Eye (tissue), 1 donor: ENCODE results near the gene RERG.
"Not testable (repeated sequence)": the region's sequence is repeated elsewhere in the genome, so short reads cannot be mapped to it uniquely, and the experiment has no call there.

Experiments used
- DNase-seq: peaks from one replicate; pipeline ENCODE4 v3.0.0-alpha.2; 2015

RERG gene, protein sequence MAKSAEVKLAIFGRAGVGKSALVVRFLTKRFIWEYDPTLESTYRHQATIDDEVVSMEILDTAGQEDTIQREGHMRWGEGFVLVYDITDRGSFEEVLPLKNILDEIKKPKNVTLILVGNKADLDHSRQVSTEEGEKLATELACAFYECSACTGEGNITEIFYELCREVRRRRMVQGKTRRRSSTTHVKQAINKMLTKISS

DNA sequence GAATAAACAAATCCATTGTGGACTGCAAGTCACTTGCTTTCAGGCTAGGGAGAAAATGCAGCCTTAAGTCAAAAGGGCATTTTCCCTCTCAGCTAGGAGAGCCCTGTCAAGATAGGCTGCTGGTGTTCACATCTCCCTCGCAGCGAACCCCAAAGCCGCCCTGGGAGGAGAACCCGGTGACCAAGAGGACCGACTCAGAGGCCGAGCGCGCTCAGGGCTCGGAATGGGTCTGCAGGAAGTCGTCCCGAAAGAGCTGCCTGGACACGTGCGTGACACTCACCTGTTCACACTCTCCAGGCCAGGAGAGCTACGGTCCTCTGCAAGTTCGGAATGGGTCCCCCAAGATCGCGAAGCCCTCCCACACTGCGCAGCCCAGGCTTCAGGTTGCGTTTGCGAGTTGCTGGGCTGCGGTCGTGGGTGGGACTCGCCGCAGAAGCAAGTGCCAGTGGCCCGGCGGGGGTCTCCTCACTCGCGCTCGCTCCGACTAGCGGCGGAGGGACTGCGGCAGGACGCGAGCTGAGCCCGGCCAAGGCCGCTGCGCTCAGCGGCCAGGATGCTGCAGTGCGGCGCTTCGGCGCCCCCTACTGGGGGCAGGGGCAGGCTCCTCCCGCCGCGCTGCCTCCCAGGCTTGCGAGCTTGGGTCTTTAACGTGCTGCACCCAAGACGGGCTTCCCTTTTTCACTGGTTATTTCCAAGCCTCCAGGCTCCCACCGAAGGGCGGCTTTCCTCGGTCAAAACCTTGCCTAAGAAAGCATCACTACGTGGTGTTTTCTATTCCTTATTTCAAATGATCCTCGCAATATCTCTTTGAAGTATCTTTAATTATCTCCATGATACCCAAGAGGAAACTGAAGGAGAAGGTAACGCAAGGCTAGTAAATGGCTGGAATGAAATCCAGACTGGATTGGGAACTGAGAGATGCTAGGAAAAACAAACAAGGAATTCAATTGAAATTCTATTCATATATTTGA is at the start of gene RERG:
RERG (minus strand) TSS at position 503 of the 971 bp plus-strand sequence. CDS start 3,928 bp downstream, outside the sequence.
- peak; percentile 94 for DNase-seq

DNA sequence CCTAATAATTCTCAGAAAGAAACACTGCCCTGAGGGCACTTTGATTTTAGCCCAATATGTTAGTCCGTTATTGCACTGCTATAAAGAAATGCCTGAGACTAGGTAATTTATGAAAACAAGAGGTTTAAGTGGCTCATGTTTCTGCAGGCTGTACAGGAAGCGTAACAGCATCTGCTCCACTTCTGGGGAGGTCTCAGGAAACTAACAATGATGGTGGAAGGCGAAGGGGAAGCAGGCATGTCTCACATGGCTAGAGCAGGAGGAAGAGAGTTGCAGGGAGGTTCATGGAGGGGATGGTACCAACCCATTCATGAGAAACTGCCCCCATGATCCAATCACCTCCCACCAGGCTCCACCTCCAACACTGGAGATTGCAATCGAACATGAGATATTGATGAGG is 49.4 kb upstream of the RERG start:
- no peak for DNase-seq

DNA sequence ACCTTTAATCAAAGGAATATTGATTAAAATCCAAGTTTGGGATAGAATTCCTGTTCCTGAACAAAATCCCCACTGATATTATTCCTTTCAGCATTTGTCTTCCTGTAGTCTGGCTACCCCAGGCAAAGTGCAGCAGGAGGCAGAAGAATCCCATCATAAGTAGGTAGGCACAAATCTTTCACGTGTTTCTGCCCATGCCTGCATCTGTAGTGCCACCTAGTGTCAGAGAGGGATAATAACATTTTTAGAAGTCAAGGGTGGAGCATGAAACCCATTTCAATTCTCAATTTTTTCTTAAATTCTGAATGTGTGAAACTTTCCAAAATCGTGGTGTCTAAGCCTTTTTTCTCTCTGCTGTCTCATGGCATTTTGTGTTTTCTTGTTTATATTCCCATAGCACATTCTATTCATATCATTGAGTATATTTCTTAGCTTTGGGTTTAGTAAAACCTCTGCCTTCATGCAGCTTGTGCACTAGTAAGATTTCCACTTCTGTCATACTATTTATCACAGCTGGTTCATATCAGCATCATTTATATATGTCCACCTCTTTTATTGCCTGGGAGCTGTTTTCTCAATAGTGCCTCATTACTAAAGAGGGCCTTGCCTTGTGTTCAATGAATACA is 47.8 kb upstream of the RERG start:
- peak; percentile 73 for DNase-seq

DNA sequence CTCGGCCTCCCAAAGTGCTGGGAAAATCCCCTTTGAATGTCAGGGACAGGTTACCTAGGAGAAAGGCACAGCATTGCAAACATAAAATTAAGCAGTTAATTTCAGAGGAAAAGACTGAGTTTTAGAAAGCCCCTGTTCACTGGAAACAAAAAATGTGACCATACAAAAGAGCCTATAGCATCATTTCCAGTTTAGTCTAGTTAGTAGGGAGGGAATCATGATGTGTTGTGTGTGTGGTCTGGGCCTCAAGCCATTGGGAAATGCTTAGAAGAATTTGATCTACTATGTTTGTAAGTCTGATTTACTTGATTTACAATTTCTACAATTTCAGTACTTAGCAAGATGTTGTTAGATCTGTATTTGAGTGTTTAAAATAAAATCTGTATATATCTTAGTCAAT is 47.1 kb upstream of the RERG start:
- peak; percentile 11 for DNase-seq

DNA sequence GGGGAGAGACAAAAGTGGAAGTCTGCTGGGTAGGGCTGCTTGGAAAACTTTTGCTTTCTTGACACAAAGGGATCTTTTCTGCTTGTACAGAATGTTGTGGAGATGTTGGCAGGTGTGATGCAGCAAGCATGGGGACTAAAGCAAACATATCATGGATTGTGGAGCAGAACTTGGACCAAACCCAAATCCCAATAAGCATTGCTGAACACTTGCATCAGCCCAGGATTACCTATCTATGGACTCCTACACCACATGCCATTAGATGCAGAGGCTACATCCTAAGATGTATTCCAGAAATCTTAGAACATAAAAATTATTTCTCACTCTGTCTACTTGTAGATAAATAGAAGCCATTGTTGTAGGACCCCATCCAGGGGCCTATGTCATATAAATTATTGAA is 44.7 kb upstream of the RERG start:
- DNase-seq, result no peak

DNA sequence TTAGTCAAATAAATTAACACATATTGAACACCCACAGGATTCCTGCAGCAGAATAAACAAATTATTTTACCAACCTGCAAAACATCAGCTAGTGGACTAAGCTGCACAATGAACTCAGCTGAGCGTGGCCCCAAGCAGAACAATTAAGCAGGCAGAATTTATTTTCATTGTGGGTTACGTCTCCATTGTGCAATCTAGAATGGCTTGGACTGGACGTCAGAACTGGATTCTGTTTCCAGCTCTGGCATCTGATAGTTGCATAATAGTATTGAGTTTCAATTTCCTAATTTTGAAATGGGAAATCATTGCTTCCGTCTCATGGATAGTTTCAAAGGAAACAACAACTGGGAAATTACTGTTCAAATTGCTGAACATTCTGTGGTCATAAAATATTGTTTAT is 35.5 kb upstream of the RERG start:
- peak; percentile 38 for DNase-seq

DNA sequence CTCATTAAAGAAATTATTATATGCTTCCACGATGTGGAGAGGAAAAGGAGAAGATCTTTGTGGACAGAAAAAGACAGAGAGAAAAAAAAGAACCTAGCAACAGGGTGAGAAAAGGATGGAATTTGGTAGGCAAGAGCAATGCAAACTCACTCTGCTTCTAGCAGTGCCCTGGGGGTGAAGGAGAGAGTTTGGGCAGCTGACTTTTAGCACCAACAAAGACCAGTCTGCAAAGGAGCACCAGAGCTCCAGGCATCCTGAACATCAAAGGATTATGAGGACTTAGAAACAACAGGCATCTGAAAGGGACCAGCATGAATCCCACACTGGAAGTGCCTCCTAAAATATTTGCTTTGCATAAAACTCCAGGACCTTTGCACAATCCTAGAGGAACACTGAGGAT is 32.8 kb upstream of the RERG start:
- DNase-seq, result no peak

DNA sequence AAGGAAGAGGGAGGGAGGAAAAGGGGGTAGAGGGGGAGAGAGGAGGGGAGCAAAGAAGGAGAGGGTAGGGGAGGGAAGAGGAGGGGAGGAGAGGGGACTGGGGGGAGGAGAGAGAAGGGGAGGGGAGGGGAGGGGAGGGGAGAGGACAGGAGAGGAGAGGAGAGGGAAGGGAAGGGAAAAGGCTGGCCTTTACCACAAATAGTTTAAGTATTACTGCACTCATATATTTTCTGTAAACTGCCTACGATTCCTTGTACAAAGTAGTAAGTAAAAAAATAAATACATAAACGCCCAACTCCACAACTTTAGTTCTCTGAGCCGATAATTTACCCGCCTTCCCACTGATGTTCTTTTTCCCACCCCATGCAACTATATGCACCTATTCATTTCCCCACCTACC is 23.7 kb upstream of the RERG start:
- DNase-seq, result no peak

DNA sequence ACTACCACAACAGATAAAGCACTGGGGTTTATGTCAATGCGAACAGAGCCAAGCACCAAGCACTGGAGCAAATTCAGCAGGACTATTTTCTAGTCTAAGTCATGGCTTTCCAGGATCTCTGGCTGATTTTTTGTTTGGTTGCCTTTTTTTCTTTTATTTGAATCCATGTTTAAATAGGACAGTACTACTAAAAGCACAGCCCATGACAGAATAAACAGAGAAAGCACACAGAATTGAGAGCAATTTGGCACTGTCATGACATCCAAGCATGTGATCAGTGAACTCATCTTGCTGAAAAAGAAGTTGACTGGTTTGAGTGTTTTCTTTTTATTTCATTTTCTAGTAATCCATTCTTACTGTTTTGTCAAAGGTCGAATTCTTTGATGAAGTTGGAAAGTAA is 23.1 kb upstream of the RERG start:
- no peak for DNase-seq

DNA sequence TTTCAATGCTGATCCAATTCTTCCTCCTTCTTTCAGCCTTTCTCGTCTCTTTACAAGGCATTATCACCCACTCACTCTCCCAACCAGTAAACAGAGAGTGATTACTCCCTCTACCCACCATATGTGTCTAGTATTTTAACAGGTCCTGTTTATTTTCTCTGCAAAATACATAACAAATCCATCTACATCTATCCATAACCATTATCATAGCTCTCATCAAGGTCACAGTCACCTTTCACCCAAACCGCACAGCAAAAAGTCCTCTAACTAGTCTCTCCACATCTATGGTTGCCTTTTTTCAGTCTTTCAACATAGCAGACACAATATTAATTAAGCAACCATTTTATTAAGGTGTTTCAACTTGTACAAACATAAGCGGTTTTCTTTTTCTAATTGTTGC is 21.9 kb upstream of the RERG start:
- no peak for DNase-seq

DNA sequence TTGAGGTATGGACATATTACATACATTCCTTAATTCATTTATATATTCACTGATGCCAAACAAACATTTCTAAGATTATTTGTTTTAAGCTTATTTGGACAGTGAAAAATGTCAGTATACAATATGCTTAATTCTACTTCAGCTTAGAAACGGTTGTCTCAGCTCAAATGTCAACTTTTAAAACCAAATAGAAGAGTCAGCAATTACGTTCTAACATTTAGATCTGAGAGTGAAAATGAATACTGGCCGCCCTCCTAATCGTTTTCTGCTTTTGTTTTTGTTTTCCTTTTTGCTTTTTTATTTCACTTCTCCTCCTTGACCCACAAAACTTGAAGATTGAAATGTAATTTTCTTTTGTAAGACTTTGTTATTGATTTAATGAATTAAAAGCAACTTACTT is 19.7 kb upstream of the RERG start:
- DNase-seq, result no peak

DNA sequence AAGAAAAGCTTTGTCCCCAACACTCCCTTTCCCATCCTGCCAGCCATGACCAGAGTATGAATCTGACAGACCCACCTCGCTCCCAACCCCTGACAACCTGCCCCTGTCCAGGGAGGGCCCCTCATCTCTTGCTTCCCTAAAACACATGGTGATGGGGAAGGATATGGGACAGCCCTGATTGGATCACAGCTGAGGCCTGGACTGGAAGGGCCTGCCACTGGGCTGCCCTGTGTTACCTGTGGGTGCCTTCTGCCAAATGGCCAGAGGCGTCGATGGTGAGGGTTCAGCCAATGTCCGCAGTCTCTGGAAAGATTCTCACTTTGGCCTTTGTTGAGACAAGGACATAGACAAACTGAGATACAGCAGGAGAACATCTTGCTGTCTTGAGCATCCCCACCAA is 13.3 kb upstream of the RERG start:
- no peak for DNase-seq

DNA sequence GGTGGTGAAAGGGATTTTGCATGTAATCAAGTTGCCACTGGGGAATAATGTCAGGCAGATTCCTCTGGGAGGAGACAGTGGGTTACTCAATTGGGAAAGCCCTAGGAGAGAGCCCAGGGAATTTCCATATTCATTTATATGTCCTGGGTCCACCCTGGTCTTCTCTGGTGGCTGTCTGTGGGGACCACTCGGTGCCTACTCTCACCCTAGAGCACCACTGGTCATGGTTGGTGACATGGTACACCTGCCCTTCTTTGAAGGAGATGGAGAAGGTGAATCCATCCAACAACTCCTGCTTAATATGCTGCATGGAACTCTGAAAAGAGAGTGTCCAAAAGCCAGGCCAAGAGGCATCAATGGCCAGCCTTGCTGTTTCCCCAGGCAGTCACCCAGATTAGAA is 12.8 kb upstream of the RERG start:
- no peak for DNase-seq

DNA sequence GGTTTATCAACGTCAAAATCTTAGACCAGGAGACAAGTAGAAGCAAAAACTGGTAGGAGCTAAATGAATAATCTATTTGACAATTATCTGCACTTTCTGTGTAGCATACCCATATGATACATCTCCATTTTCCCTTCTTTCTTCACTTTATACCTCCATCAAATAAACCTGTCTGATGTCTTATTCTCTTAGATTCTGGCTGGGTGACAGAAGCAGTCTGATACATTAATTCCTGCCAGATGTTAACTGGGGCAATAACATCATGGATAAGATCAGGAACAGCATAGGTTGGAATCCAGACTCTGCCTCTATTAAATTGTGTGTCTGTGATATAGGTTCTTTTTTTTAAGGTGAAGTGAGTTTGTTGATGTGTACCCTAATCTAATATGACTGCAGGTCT is 11.7 kb upstream of the RERG start:
- DNase-seq, result no peak

DNA sequence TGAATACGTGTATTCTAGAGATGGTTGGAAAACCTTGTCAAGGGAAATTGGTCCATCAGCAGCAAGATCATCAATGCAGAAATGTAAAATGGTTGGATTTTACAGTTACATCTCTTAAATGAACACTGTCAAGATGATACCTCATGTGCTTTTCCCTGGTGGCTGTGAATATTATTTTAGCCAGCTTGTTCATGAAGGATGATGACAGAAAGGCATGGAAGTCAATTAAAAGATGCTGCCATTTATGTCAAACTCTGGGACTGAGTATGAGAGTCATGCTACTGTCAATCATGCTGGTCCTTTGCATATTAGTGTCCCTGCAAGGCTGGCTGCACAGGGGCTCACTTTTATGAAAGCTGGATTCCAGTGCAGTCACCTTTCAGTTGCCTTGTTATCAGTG is 10.3 kb upstream of the RERG start:
- DNase-seq, result no peak

DNA sequence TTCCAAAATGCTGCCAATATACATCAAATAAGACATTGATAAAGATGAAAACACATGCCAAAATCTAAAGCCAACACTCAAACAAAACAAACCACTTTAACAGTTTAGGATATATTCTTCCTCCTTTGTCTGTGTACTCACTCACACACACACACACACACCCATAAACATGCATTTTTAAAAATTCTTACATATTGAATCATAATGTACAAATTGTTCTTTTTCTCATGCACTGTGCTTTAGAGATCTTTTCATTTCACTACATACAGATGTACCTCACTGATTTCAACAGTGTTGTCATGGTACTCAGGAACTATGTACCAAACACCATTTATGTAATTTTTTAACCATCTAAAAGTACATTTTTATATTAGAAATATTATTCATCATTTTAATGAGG is 9.5 kb upstream of the RERG start:
- no peak for DNase-seq

DNA sequence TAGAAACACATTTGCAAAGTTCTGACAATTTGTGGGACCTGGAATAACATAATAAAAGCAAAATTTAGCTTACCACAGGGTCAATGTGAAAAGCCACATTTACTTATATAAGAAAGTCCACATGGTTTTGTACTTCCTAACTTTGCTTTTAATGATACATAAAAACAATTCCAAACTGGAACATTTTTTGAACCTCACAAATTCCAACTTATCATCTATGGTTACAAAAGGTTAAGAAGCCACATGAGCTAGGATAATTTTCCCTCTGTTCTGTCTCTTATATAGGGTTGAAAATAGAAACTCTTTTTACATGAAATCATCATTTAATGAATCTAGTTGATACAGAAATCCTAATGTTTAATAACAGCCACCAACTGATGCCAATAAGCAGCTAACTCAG is 8.9 kb upstream of the RERG start:
- no peak for DNase-seq

DNA sequence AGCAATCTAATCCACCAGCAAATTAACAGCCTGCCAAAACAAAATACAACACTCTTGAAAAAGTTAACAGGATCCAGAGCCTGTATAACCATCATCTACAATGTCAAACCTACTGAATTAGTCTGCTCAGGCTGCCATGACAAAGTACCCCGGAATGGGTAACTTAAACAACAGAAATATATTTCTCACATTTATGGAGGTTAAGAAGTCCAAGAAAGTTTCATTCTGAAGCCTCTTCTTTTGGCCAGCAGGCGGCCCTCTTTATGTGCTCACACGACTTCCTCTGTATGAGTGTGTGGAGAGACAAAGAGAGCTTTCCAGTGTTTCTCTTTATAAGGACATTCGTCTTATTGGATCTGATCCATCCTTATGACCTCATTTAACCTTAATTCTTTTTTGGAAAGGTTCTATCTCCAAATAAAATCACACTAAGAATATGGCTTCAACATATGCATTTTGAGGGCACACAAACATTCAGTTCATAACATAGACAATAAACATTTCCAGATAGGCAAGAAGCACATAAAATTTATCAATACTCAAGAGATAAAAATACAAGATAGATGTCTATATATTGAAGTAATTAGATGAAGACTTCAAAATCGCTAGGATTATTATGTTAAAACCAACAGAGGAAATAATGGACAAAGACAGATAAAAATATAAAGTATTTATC is 5.9 kb upstream of the RERG start:
- peak; percentile 36 for DNase-seq

DNA sequence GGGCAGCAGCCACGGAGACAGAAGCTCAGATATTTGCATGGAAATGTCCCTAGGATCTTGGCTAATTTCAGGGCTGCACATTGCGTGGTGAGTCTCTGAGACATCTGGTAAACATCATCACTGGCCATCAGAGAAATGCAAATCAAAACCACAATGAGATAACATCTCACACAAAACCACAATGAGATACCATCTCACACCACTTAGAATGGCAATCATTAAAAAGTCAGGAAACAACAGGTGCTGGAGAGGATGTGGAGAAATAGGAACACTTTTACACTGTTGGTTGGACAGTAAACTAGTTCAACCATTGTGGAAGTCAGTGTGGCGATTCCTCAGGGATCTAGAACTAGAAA is 4.6 kb upstream of the RERG start:
- not testable (repeated sequence) for DNase-seq

DNA sequence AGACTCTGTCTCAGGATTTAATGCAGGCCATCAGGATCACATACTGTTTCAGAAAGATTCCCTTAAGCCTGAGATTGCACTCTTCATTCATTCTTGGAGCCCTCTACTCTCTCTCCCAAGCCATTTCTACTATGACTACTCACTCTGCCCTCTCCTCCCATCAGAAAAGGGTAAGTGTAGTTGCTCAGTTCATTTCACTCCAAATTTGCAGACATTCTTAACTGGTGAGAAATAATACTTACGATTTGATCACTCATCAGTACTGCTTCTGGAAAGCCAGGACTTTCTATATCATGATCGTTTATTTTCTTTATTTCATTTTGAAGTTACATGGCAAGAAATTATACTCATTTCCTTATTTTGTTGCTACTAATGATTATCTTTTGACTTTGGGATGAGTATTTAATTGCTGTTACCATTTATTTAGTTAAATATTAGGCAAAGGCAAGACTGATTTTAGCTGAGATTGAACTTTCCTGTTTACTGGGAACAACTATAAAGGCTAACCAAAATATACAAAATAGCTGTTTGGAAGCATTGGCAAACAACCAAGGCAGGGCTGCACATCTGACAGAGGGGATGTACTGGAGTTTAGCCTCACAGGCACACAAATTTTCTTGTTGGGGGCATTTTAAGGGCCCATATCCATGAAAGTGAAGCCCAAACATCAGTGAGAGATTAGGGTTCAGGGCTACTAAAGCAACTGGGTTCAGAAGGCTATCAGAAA is 4.1 kb upstream of the RERG start:
- DNase-seq, result no peak

DNA sequence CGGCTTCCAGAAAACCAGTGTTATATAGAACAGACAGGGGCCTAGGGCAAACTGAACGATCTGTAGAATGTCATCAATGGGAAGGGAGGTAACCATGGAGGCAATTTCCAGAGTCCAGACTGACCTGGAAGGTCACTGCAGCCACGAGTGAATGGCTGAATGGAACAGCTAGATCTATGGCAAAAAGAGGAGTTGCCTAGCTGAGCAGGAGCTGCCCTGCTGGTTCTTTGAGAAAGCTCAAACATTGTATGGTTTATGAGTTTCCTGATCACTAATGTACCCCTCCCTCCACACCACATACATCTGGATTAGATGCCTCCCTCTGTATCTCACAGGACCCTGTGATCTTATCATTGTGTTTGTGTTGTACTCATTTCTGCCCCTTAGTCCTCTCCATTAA is 1.0 kb upstream of the RERG start:
- DNase-seq, result no peak

DNA sequence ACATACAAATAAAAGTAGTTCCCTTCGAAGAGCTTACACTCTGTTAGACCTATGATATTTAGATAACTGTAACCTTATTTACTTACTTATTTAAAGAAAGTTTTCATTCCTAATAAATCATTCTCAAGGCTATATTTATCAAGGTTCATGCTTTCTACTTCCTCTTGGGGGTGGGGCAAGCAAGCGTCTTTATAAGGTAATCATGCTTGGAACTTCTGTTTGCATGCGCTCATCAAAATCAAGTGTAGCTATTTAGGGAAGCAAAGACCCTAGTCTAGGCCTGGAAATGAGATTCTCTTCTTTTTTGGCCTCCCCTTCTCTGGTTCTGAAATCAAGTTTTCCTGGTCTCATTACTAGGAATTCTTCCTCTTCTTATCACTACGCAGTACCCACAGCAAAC is 766 bp downstream of the RERG start:
- no peak for DNase-seq

DNA sequence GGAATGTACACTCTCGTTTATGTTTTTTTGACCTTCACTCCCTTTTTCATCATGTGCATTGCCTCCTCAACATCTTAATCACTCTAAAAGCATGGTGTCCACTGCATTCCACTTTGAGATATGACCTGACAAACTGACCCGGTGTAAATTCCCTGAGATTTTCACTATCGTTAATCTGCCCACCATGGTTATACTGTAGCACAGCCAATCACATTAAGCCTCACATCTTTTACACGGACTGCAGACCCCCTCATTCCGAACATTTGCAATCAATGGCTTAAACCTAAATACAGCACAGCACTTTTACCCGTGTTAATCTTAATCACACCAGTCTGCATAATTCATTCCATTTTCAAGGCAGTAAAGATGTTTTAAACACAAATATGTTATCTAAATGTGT is 2.4 kb downstream of the RERG start:
- DNase-seq, result no peak
